Upper lobe of left lung (tissue), 6 donors: ENCODE data around the gene WFDC2. TPM values are rescaled to one million over a fixed set of nuclear protein-coding genes. Genes with fewer than 3 reads are reported as not detected.

Experiments used
- ATAC-seq, 2 donors: fragments of 200-7000 bp; cut with Tn5 transposase; one replicate each; pipeline ENCODE4 v1.9.1; 2022; ENCODE audit warnings: mild to moderate bottlenecking in 2 of 2, moderate library complexity in 2 of 2; ENCODE audit not compliant: low FRiP score in 2 of 2
- DNase-seq, 2 donors: peaks; one replicate each; pipeline ENCODE4 v3.0.0-alpha.2; 2019 to 2020
- H3K27ac ChIP-seq, 4 donors: fragments of 200-600 bp; sonication (generic); one replicate each; pipeline ENCODE4 v1.5.1; 2016 to 2019
- H3K27me3 ChIP-seq, 4 donors: fragments of 200-600 bp; sonication (generic); one replicate each; pipeline ENCODE4 v1.5.1; 2017 to 2019
- H3K36me3 ChIP-seq, 4 donors: fragments of 200-600 bp; sonication (generic); one replicate each; pipeline ENCODE4 v1.5.1; 2016 to 2019
- H3K4me1 ChIP-seq, 4 donors: fragments of 200-600 bp; sonication (generic); one replicate each; pipeline ENCODE4 v1.5.1; 2018 to 2019
- H3K4me3 ChIP-seq, 4 donors: fragments of 200-600 bp; sonication (generic); one replicate each; pipeline ENCODE4 v1.5.1; 2017 to 2019; ENCODE audit warnings: mild to moderate bottlenecking in 2 of 4, moderate library complexity in 1 of 4
- H3K9me3 ChIP-seq, 4 donors: fragments of 200-600 bp; sonication (generic); one replicate each; pipeline ENCODE4 v1.5.1; 2018 to 2019
- EP300 ChIP-seq, 4 donors: sonication (generic); formaldehyde crosslinking; IDR thresholded peaks; one replicate each; pipeline ENCODE4 v1.5.1; 2017; ENCODE audit warnings: antibody characterized with exemption in 4 of 4, control low read depth in 2 of 4
- POLR2A ChIP-seq, 4 donors: fragments of 450-650 bp; IDR thresholded peaks; one replicate each; pipeline ENCODE4 v1.5.1; 2016 to 2017; ENCODE audit warnings: antibody characterized with exemption in 4 of 4, mild to moderate bottlenecking in 2 of 4
- POLR2AphosphoS5 ChIP-seq, 2 donors: sonication (generic); formaldehyde crosslinking; IDR thresholded peaks; one replicate each; pipeline ENCODE4 v1.5.1; 2017; ENCODE audit warnings: antibody characterized with exemption in 2 of 2
- WGBS, 2 donors: methylation state at CpG; one replicate each; pipeline ENCODE4 v1.1.5; 2017 to 2018; 5-methylcytosine and 5-hydroxymethylcytosine counted together
- total RNA-seq, 6 donors: library from RNA; depleted of rRNA in 4 of 6; stranded (reverse); fragments of >200 nt in 4 of 6; gene quantifications; one replicate each; pipeline versions ENCODE4 v1.1.0 to v1.2.1, GENCODE V29; 2016 to 2021
- TF ChIP-seq, protein P1 (sequence below), 6 experiments: fragments of 450-650 bp in 4 of 6; fragments of 200-600 bp in 2 of 6; sonication (generic) in 2 of 6; IDR thresholded peaks; one replicate each; pipeline ENCODE4 v1.5.1; 2016 to 2019; ENCODE audit warnings: antibody characterized with exemption in 6 of 6
- donor health status: DM: no; HTN: no; CAD: no; lungs with moderate emphysema.
- donor health status: DM: no; HTN: yes; CAD: no; lungs with severe emphysema.

Gene WFDC2
- total RNA-seq, 6 donors from 2014 or later, result 91.7 to 163 (median 135) TPM

DNA sequence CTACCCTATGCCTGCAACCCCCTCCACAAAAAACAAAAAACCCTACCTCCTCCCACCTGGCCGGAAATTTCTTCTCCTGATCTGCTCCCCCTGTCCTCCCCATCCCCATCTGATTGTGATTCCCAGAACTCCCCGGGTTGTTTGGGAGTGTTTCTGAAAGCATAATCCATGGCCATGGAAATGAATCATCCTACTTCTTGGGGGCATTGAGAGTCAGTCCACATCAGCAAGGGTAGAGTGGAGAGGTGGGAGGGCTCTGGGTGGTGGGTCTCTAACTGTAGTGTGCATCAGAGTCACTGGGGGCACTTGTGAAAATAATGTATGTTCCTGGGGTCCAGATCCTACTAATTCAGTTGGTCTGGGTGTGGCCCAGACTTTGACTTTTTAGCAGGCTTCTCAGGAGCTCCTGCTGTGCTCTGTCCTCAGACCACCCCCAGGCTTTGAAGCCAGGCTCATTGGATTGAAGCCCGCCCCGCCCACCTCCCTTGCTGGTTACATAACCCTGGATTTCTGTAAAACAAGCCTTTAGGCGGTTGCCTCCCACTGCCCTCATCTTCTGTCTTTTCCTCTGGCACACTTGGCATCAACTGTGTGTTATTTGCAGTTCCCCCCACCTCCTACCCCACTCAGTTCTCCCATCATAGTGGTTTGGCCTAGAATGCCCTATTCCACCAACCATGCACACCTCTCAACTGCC lies 43.1 kb upstream of the WFDC2 start:
- no peak overlapping the region for H3K4me3 ChIP-seq
- no peaks in the 10 kb centered on the region for H3K27me3 ChIP-seq
- 86 to 94% methylated on average over 5 of the region's 5 CpGs for WGBS, 2 donors
- no peaks in the 10 kb centered on the region for H3K4me1 ChIP-seq
- no peak overlapping the region for H3K27ac ChIP-seq
- peaks cover 19 to 53% (median 42%) of the 10 kb centered on the region in 4 donors for H3K36me3 ChIP-seq
- ATAC-seq (peak in 1 of 2 donors; percentile 36), DNase-seq (no peak)
- H3K9me3 ChIP-seq, result no peaks in the 10 kb centered on the region
- TF ChIP-seq EP300 (IDR thresholded peaks at IDR 0.05), result no peak
- no peak for TF ChIP-seq POLR2A (IDR thresholded peaks at IDR 0.05)
- TF ChIP-seq POLR2AphosphoS5 (IDR thresholded peaks at IDR 0.05), result no peak
- TF ChIP-seq, protein P1, sequence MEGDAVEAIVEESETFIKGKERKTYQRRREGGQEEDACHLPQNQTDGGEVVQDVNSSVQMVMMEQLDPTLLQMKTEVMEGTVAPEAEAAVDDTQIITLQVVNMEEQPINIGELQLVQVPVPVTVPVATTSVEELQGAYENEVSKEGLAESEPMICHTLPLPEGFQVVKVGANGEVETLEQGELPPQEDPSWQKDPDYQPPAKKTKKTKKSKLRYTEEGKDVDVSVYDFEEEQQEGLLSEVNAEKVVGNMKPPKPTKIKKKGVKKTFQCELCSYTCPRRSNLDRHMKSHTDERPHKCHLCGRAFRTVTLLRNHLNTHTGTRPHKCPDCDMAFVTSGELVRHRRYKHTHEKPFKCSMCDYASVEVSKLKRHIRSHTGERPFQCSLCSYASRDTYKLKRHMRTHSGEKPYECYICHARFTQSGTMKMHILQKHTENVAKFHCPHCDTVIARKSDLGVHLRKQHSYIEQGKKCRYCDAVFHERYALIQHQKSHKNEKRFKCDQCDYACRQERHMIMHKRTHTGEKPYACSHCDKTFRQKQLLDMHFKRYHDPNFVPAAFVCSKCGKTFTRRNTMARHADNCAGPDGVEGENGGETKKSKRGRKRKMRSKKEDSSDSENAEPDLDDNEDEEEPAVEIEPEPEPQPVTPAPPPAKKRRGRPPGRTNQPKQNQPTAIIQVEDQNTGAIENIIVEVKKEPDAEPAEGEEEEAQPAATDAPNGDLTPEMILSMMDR (IDR thresholded peaks at IDR 0.05), result no peak

DNA sequence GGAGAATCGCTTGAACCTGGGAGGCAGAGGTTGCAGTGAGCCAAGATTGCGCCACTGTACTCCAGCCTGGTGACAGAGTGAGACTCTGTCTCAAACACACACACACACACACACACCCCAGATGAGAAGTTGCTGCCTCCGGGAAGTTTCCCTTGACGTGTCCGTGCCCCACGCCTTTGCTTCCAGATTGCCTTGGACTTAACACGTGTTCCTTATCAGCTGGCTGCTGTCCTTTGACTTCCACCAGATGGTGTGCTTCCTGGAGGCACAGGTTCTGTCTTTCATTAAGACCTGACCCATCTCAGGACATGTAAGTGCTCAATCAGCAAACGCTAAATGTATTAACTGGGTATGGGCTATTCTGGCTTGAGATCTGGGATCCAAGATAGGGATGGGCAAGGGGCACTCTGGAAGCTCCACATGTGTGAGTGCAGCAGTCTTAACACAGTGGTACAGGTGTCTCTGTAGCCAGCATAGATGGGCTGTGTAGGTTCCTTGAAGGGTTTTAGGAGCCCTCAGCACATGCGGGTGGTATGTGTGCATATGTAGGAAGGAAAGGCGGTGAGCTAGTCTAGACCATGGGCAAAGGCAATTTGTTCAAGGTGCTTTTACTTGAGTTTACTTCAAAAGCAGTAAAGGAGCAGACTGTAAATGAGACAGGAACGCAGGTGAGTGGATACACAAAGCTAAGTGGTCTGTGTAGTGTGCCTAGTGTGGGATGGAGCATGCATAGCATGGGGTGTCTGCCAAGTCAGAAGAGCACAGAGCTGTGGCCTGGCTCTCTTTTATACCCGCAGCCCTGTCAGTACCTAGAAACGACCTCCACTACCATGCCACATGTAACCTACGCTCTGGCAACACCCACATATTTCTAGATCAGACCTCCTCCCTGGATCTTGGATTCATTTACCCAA lies 42.1 kb upstream of the WFDC2 start:
- Histone ChIP-seq H3K9me3 (no peaks in the 10 kb centered on the region), H3K4me1 (no peaks in the 10 kb centered on the region), H3K36me3 (peaks cover 16 to 43% (median 33%) of the 10 kb centered on the region in 4 donors), H3K27ac (no peak overlapping the region), H3K4me3 (no peak overlapping the region), H3K27me3 (no peaks in the 10 kb centered on the region)
- no peak for TF ChIP-seq POLR2A (IDR thresholded peaks at IDR 0.05)
- no peak for TF ChIP-seq POLR2AphosphoS5 (IDR thresholded peaks at IDR 0.05)
- TF ChIP-seq, protein P1 (IDR thresholded peaks at IDR 0.05), result no peak
- TF ChIP-seq EP300 (IDR thresholded peaks at IDR 0.05), result no peak
- no peak for DNase-seq
- 76 to 79% methylated on average over 14 of the region's 14 CpGs for WGBS, 2 donors
- peak; percentile 32 to 39 for ATAC-seq

DNA sequence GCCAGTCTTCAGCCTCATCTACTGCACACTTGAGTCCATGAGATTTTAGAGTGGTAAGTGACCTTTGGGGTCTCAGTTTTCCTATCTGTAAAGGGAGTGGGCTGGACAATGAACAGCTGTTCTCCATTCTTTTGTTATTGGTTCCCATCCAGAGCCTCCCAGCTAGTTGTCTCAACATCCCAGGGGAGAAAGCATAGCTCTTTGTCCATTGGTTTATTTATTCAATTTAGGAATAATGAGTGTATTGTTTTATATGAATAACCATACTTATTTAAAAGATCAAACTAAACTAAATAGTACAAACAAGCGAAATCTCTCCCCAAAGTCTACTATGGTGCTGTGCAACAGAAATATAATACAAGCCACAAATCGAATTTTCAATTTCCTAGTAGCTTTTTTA lies 39.9 kb upstream of the WFDC2 start:
- no peak for DNase-seq
- WGBS, 2 donors, result 84 to 88% methylated on average over 2 of the region's 2 CpGs
- no peak overlapping the region for H3K4me3 ChIP-seq
- no peaks in the 10 kb centered on the region for H3K27me3 ChIP-seq
- no peak overlapping the region for H3K27ac ChIP-seq
- ATAC-seq, result no peak
- H3K36me3 ChIP-seq, result peaks cover 11 to 23% (median 19%) of the 10 kb centered on the region in 4 donors
- no peak for TF ChIP-seq EP300 (IDR thresholded peaks at IDR 0.05)
- no peak for TF ChIP-seq POLR2A (IDR thresholded peaks at IDR 0.05)
- TF ChIP-seq, protein P1 (IDR thresholded peaks at IDR 0.05), result no peak
- TF ChIP-seq POLR2AphosphoS5 (IDR thresholded peaks at IDR 0.05), result no peak
- no peaks in the 10 kb centered on the region for H3K9me3 ChIP-seq
- no peaks in the 10 kb centered on the region for H3K4me1 ChIP-seq

DNA sequence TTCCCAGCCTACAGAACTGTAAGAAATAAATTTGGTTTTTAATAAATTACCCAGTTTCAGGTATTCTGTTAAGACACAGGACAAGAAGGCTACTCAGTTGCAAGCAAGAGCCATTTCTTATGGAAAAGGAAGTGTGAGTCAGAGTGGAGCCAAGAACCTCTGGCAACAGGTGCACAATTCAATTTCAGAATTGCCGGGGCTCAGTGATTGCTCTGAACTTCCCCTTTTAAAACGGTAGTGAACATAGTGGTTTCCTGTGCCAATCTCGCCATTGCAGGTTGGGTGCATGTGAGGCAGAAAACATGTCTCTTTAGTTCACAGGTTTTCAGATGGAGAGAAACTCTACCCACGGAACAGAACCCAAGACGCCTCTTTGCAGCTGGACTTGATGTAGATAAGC lies 37.3 kb upstream of the WFDC2 start:
- DNase-seq (no peak), ATAC-seq (no peak)
- H3K4me3 ChIP-seq, result no peak overlapping the region
- peaks cover 0 to 12% (median 3%) of the 10 kb centered on the region in 4 donors for H3K4me1 ChIP-seq
- no peaks in the 10 kb centered on the region for H3K9me3 ChIP-seq
- TF ChIP-seq POLR2A (IDR thresholded peaks at IDR 0.05) (no peak), POLR2AphosphoS5 (IDR thresholded peaks at IDR 0.05) (no peak), EP300 (IDR thresholded peaks at IDR 0.05) (no peak)
- TF ChIP-seq, protein P1 (IDR thresholded peaks at IDR 0.05), result no peak
- H3K36me3 ChIP-seq, result peaks cover 0 to 2% (median 0%) of the 10 kb centered on the region in 4 donors
- 52 to 57% methylated on average over 5 of the region's 5 CpGs for WGBS, 2 donors
- no peaks in the 10 kb centered on the region for H3K27me3 ChIP-seq
- no peak overlapping the region for H3K27ac ChIP-seq
